Ascending aorta (tissue), 2 donors: Measurements from ENCODE around the gene TRIOBP. TPM values are rescaled to one million over a fixed set of nuclear protein-coding genes. Genes with fewer than 3 reads are reported as not detected.

Source experiments
- DNase-seq, 2 donors: peaks; one replicate each; pipeline ENCODE4 v3.0.0-alpha.2; 2019; ENCODE audit warnings: low spot score in 2 of 2
- H3K27ac ChIP-seq, 2 donors: fragments of 200-600 bp; sonication (generic); one replicate each; pipeline ENCODE4 v1.5.1; 2016 to 2017; ENCODE audit warnings: mild to moderate bottlenecking in 1 of 2
- H3K27me3 ChIP-seq: fragments of 200-600 bp; sonication (generic); one replicate; pipeline ENCODE4 v1.5.1; 2017
- H3K36me3 ChIP-seq, 2 donors: fragments of 200-600 bp; sonication (generic); one replicate each; pipeline ENCODE4 v1.5.1; 2016
- H3K4me1 ChIP-seq, 2 donors: fragments of 200-600 bp; sonication (generic); one replicate each; pipeline ENCODE4 v1.5.1; 2016 to 2017; ENCODE audit warnings: mild to moderate bottlenecking in 1 of 2
- H3K4me3 ChIP-seq, 2 donors: fragments of 200-600 bp; sonication (generic); one replicate each; pipeline ENCODE4 v1.5.1; 2016 to 2017; ENCODE audit warnings: mild to moderate bottlenecking in 1 of 2
- H3K9me3 ChIP-seq, 2 donors: fragments of 200-600 bp; sonication (generic); one replicate each; pipeline ENCODE4 v1.5.1; 2016
- intact Hi-C: fragments of 100-400 bp; cut with DNase I; formaldehyde crosslinking; loops from one replicate; pipeline ENCODE4 v1.15.1; 2023
- total RNA-seq: library from RNA; depleted of rRNA; stranded (reverse); fragments of >200 nt; gene quantifications from one replicate; pipeline ENCODE4 v1.1.0, GENCODE V29; 2016
- TF ChIP-seq, protein P1 (sequence below), 3 experiments: fragments of 200-600 bp in 2 of 3; fragments of 450-650 bp in 1 of 3; sonication (generic) in 2 of 3; IDR thresholded peaks; one replicate each; pipeline ENCODE4 v1.5.1; 2016 to 2019; ENCODE audit warnings: antibody characterized with exemption in 3 of 3, mild to moderate bottlenecking in 1 of 3, moderate library complexity in 1 of 3

The TRIOBP gene
- total RNA-seq, 1 donor from 2014 or later, result 253 TPM

DNA sequence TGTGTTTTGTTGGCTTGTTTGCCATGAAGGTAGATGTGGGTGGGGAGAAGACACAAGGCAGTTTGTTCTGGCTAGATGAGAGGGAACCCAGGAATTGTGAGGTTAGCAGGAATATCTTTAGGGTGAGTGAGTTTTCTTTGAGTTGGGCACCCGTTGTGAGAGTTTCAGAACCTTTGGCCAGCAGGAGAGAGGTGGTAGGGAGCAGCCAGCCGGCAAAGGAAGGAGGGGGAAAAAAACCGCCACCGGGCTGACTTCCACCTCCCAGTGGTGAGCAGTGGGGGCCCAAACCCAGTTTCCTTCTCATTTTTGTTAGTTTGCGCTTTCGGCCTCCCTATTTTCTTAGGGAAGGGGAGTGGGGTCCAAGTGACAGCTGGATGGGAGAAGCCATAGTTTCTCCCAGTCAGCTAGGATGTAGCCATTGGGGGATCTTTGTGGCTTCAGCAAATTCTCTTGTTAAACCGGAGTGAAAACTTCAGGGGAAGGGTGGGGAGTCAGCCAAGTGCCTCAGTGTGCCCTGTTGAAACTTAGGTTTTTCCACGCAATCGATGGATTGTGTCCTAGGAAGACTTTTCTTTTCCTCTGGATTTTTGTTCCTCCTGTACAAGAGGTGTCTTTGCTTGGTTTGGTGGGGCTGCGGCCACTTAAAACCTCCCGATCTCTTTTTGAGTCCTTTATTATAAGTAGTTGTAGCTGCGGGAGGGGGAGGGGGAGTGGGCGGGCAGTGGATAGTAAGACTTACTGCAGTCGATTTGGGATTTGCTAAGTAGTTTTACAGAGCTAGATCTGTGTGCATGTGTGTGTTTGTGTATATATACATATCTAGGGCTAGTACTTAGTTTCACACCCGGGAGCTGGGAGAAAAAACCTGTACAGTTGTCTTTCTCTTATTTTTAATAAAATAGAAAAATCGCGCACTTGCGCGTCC, 109.8 kb downstream of the TRIOBP start:
- Histone ChIP-seq H3K27me3 (no peaks in the 10 kb centered on the region), H3K4me3 (peak overlapping the region; percentile 67 to 72), H3K27ac (peak overlapping the region; percentile 83 to 89), H3K36me3 (no peaks in the 10 kb centered on the region), H3K4me1 (peaks cover 9 to 23% of the 10 kb centered on the region in 2 donors), H3K9me3 (no peaks in the 10 kb centered on the region)
- no peak for DNase-seq
- intact Hi-C loops, result loop anchor here (1.0 to 2.0 kb wide), 3 partner anchors 38 to 948 kb away; partner anchors contain the start of genes ANKRD54, LGALS1 and SUN2
- TF ChIP-seq, protein P1, sequence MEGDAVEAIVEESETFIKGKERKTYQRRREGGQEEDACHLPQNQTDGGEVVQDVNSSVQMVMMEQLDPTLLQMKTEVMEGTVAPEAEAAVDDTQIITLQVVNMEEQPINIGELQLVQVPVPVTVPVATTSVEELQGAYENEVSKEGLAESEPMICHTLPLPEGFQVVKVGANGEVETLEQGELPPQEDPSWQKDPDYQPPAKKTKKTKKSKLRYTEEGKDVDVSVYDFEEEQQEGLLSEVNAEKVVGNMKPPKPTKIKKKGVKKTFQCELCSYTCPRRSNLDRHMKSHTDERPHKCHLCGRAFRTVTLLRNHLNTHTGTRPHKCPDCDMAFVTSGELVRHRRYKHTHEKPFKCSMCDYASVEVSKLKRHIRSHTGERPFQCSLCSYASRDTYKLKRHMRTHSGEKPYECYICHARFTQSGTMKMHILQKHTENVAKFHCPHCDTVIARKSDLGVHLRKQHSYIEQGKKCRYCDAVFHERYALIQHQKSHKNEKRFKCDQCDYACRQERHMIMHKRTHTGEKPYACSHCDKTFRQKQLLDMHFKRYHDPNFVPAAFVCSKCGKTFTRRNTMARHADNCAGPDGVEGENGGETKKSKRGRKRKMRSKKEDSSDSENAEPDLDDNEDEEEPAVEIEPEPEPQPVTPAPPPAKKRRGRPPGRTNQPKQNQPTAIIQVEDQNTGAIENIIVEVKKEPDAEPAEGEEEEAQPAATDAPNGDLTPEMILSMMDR (IDR thresholded peaks at IDR 0.05), result no peak

DNA sequence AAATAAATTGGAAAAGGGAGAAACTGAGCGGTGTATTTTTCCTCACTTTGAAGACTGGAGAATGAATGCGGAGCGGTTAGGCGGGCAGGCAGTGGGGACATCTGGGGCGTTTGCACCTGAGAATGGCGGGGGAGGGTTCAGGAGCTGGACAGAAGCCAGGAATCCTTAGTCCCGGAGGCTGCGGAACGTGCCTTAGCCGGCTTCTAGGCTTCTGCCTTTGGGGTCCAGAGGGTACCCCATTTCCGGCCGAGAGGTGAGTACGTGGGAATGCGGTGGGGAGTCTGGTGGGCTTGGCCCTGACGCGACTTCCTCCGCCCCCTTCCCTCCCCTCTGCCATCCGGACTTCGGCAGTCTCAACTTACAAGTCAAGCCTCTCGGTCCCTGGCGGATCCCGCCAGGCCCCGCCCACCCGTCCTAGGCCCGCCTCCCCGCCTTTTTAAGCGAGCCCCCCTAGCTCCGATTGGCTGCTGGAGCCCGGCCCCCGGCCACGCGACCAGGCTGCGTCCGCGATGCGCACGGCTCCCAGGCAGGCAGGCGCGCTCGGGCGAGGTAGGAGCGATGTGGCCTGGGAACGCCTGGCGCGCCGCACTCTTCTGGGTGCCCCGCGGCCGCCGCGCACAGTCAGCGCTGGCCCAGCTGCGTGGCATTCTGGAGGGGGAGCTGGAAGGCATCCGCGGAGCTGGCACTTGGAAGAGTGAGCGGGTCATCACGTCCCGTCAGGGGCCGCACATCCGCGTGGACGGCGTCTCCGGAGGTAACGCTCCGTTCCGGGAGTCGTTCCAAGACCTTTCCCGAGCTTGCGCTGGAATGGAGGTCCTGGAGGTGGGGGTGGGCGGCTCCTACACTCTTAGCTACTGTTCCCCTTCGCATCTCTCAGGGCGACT, 110.8 kb downstream of the TRIOBP start, which contains the start of gene GCAT:
Gene GCAT (plus strand): TSS at position 525 of the 884 bp plus-strand sequence. CDS start 34 bp downstream, at position 559.
- Histone ChIP-seq H3K4me3 (peak within 1 kb of the TSS; percentile 67 to 72), H3K36me3 (no peaks in the 10 kb centered on the region), H3K27me3 (no peaks in the 10 kb centered on the region), H3K27ac (peak within 1 kb of the TSS; percentile 83 to 89), H3K9me3 (no peaks in the 10 kb centered on the region), H3K4me1 (peaks cover 6 to 17% of the 10 kb centered on the region in 2 donors)
- TF ChIP-seq, protein P1 (IDR thresholded peaks at IDR 0.05), result no peak
- DNase-seq, result peak; percentile 80 to 98
- intact Hi-C loops, result loop anchor here (1.0 to 2.0 kb wide), 3 partner anchors 37 to 947 kb away; partner anchors contain the start of genes ANKRD54, LGALS1 and SUN2

DNA sequence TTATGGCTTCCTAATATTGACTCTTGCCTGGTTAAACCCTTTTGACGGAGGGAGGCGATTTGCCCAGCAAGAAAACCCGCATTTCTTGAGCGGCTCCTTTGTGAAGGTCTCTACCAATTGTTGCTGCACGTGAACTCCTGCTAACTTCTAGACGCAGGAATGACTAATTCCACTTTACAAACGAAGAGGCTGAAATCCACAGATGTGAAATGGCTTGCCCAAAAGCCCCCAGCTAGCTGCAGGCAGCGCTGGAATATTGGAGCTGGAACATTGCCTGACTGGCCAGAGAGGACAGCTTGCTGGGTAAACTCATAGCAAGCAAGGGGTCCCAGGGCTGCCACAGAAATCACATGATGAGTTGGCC, 111.4 kb downstream of the TRIOBP start:
- Histone ChIP-seq H3K4me1 (peaks cover 6 to 13% of the 10 kb centered on the region in 2 donors), H3K4me3 (peak overlapping the region; percentile 67 to 72), H3K27ac (peak overlapping the region; percentile 47 to 63), H3K36me3 (no peaks in the 10 kb centered on the region), H3K9me3 (no peaks in the 10 kb centered on the region), H3K27me3 (no peaks in the 10 kb centered on the region)
- TF ChIP-seq, protein P1 (IDR thresholded peaks at IDR 0.05), result no peak
- DNase-seq, result no peak
- intact Hi-C loops, result no loop called here

DNA sequence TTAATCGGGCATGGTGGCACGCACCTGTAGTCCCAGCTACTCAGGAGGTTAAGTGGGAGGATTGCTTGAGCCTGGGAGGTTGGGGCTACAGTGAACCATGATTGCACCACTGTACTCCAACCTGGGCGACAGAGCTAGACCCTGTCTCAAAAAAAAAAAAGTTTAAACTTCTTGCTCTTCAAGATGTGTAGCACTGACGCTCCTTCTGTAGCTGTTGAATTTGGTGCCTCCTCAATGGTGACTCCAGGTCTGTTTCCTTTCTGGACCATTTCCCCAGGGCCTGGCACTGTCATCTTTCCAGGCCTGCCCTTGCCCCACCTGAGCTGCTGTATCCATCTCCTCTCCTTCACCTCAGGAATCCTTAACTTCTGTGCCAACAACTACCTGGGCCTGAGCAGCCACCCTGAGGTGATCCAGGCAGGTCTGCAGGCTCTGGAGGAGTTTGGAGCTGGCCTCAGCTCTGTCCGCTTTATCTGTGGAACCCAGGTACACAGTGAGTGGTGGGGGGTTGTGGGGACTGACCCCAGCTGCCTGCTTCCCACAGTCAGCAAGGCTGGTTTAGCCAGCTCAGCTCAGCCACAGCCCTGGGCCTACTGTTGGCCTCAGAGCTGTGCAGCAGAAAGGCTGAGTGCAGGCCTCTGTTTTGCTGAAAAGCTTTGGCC, 113.0 kb downstream of the TRIOBP start:
- H3K4me1 ChIP-seq, result peaks cover 6 to 10% of the 10 kb centered on the region in 2 donors
- no peak overlapping the region for H3K27ac ChIP-seq
- H3K27me3 ChIP-seq, result no peaks in the 10 kb centered on the region
- H3K9me3 ChIP-seq, result no peaks in the 10 kb centered on the region
- DNase-seq, result no peak
- no peaks in the 10 kb centered on the region for H3K36me3 ChIP-seq
- TF ChIP-seq, protein P1 (IDR thresholded peaks at IDR 0.05), result no peak
- no peak overlapping the region for H3K4me3 ChIP-seq
- intact Hi-C loops, result no loop called here

DNA sequence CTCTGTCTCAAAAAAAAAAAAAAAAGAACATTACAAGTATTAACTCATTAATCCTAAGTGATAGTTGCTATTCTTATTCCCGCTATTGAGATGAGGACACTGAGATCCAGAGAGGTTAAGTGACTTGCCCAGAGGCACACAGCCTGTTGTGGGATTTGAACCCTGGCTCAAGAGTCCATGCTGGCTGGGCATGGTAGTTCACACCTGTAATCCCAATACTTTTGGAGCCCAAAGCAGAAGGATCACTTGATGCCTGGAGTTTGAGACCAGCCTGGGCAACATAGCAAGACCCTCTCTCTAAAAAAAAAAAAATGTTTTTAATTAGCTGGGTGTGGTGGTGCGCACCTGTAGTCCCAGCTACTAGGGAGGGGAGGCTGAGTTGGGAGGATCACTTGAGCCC, 115.0 kb downstream of the TRIOBP start:
- TF ChIP-seq, protein P1 (IDR thresholded peaks at IDR 0.05), result no peak
- Histone ChIP-seq H3K4me1 (peaks cover 2 to 10% of the 10 kb centered on the region in 2 donors), H3K36me3 (no peaks in the 10 kb centered on the region), H3K9me3 (no peaks in the 10 kb centered on the region), H3K4me3 (no peak overlapping the region), H3K27ac (no peak overlapping the region), H3K27me3 (no peaks in the 10 kb centered on the region)
- DNase-seq, result no peak
- intact Hi-C loops, result no loop called here
